WTC11 (cell line): ENCODE data around the gene SLC25A46.

Experiments
- ATF2 ChIP-seq: sonication (generic); formaldehyde crosslinking; IDR thresholded peaks from 2 replicates; pipeline ENCODE4 v1.8.1; 2022; ENCODE audit warnings: low read depth, missing genetic modification reagents, borderline replicate concordance
- CREB1 ChIP-seq: sonication (generic); formaldehyde crosslinking; IDR thresholded peaks from 2 replicates; pipeline ENCODE4 v1.8.0; 2023; ENCODE audit warnings: mild to moderate bottlenecking, missing genetic modification reagents
- CTCF ChIP-seq: fragments of 200-600 bp; IDR thresholded peaks from 2 replicates; pipeline ENCODE4 v1.8.0; 2022; ENCODE audit warnings: antibody characterized with exemption
- FOXP1 ChIP-seq: sonication (generic); formaldehyde crosslinking; IDR thresholded peaks from 2 replicates; pipeline ENCODE4 v1.8.0; 2022; ENCODE audit warnings: missing genetic modification reagents, mild to moderate bottlenecking, moderate library complexity, borderline replicate concordance
- KAT7 ChIP-seq: sonication (generic); formaldehyde crosslinking; IDR thresholded peaks from 2 replicates; pipeline ENCODE4 v1.8.1; 2023; ENCODE audit warnings: missing genetic modification reagents, mild to moderate bottlenecking, borderline replicate concordance
- NFYB ChIP-seq: sonication (generic); formaldehyde crosslinking; conservative IDR thresholded peaks from 2 replicates; pipeline ENCODE4 v1.8.0; 2022; ENCODE audit warnings: low read depth, missing genetic modification reagents
- NR2C2 ChIP-seq: sonication (generic); formaldehyde crosslinking; IDR thresholded peaks from 2 replicates; pipeline ENCODE4 v1.8.0; 2022; ENCODE audit warnings: mild to moderate bottlenecking, missing genetic modification reagents
- TP53 ChIP-seq: sonication (generic); formaldehyde crosslinking; IDR thresholded peaks from 2 replicates; pipeline ENCODE4 v1.8.1; 2023; ENCODE audit warnings: mild to moderate bottlenecking, missing genetic modification reagents
- ZBTB21 ChIP-seq: sonication (generic); formaldehyde crosslinking; IDR thresholded peaks from 2 replicates; pipeline ENCODE4 v1.8.1; 2023; ENCODE audit warnings: mild to moderate bottlenecking, missing genetic modification reagents, borderline replicate concordance
- ZNF121 ChIP-seq: sonication (generic); formaldehyde crosslinking; IDR thresholded peaks from 2 replicates; pipeline ENCODE4 v1.8.0; 2023; ENCODE audit warnings: missing genetic modification reagents
- ZNF317 ChIP-seq: sonication (generic); formaldehyde crosslinking; IDR thresholded peaks from 2 replicates; pipeline ENCODE4 v1.8.1; 2023; ENCODE audit warnings: low read depth, mild to moderate bottlenecking, moderate library complexity, missing genetic modification reagents, borderline replicate concordance
- TF ChIP-seq, protein P1 (sequence below): sonication (generic); formaldehyde crosslinking; IDR thresholded peaks from 2 replicates; pipeline ENCODE4 v1.8.0; 2023; ENCODE audit warnings: missing genetic modification reagents, mild to moderate bottlenecking, borderline replicate concordance
- TF ChIP-seq, protein P2 (sequence below): sonication (generic); formaldehyde crosslinking; IDR thresholded peaks from 2 replicates; pipeline ENCODE4 v1.8.1; 2023; ENCODE audit warnings: mild to moderate bottlenecking, missing genetic modification reagents

DNA sequence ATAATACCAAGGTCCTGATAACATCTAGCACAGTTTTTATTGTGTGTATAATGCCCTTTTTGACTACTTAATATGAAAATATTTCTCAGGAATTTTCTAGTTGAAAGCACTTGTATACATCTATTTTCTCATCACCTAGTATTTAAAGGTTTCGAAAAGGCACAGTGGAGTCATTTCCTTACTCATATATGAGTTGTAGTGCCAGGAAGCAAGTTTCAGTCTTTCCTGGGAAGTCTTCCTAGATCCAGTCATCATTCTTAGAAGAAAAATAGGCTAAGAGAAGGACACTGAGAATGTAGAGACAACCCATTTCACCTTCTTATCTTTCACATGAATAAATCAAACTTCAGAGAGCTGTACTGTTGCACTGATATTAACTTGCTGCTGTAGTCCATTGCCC, 70.2 kb downstream of the SLC25A46 start:
- TF ChIP-seq NR2C2 (CRISPR knock-in tag), result no peak
- TF ChIP-seq TP53 (CRISPR knock-in tag), result no peak
- no peak for TF ChIP-seq CTCF
- TF ChIP-seq CREB1 (CRISPR knock-in tag), result no peak
- no peak for TF ChIP-seq ZNF317
- no peak for TF ChIP-seq ZNF121 (CRISPR knock-in tag)
- TF ChIP-seq, protein P1, sequence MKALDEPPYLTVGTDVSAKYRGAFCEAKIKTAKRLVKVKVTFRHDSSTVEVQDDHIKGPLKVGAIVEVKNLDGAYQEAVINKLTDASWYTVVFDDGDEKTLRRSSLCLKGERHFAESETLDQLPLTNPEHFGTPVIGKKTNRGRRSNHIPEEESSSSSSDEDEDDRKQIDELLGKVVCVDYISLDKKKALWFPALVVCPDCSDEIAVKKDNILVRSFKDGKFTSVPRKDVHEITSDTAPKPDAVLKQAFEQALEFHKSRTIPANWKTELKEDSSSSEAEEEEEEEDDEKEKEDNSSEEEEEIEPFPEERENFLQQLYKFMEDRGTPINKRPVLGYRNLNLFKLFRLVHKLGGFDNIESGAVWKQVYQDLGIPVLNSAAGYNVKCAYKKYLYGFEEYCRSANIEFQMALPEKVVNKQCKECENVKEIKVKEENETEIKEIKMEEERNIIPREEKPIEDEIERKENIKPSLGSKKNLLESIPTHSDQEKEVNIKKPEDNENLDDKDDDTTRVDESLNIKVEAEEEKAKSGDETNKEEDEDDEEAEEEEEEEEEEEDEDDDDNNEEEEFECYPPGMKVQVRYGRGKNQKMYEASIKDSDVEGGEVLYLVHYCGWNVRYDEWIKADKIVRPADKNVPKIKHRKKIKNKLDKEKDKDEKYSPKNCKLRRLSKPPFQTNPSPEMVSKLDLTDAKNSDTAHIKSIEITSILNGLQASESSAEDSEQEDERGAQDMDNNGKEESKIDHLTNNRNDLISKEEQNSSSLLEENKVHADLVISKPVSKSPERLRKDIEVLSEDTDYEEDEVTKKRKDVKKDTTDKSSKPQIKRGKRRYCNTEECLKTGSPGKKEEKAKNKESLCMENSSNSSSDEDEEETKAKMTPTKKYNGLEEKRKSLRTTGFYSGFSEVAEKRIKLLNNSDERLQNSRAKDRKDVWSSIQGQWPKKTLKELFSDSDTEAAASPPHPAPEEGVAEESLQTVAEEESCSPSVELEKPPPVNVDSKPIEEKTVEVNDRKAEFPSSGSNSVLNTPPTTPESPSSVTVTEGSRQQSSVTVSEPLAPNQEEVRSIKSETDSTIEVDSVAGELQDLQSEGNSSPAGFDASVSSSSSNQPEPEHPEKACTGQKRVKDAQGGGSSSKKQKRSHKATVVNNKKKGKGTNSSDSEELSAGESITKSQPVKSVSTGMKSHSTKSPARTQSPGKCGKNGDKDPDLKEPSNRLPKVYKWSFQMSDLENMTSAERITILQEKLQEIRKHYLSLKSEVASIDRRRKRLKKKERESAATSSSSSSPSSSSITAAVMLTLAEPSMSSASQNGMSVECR, result no peak
- no peak for TF ChIP-seq NFYB
- TF ChIP-seq, protein P2, sequence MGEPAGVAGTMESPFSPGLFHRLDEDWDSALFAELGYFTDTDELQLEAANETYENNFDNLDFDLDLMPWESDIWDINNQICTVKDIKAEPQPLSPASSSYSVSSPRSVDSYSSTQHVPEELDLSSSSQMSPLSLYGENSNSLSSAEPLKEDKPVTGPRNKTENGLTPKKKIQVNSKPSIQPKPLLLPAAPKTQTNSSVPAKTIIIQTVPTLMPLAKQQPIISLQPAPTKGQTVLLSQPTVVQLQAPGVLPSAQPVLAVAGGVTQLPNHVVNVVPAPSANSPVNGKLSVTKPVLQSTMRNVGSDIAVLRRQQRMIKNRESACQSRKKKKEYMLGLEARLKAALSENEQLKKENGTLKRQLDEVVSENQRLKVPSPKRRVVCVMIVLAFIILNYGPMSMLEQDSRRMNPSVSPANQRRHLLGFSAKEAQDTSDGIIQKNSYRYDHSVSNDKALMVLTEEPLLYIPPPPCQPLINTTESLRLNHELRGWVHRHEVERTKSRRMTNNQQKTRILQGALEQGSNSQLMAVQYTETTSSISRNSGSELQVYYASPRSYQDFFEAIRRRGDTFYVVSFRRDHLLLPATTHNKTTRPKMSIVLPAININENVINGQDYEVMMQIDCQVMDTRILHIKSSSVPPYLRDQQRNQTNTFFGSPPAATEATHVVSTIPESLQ (CRISPR knock-in tag), result no peak
- TF ChIP-seq ZBTB21 (CRISPR knock-in tag), result no peak
- TF ChIP-seq FOXP1 (CRISPR knock-in tag), result no peak
- no peak for TF ChIP-seq ATF2
- no peak for TF ChIP-seq KAT7
